ENCODE data around the gene A2M. TPM values are rescaled to one million over a fixed set of nuclear protein-coding genes. Genes with fewer than 3 reads are reported as not detected.

A2M gene
- not detected in 2 replicates for total RNA-seq

GRCh38 chr12:9115731-9116559 is at the start of gene A2M:
Gene A2M (minus strand): TSS chr12:9115919. CDS start chr12:9115849, 70 bp downstream.
- DNase-seq = no peak
- TF ChIP-seq, protein P1, sequence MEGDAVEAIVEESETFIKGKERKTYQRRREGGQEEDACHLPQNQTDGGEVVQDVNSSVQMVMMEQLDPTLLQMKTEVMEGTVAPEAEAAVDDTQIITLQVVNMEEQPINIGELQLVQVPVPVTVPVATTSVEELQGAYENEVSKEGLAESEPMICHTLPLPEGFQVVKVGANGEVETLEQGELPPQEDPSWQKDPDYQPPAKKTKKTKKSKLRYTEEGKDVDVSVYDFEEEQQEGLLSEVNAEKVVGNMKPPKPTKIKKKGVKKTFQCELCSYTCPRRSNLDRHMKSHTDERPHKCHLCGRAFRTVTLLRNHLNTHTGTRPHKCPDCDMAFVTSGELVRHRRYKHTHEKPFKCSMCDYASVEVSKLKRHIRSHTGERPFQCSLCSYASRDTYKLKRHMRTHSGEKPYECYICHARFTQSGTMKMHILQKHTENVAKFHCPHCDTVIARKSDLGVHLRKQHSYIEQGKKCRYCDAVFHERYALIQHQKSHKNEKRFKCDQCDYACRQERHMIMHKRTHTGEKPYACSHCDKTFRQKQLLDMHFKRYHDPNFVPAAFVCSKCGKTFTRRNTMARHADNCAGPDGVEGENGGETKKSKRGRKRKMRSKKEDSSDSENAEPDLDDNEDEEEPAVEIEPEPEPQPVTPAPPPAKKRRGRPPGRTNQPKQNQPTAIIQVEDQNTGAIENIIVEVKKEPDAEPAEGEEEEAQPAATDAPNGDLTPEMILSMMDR (IDR thresholded peaks at IDR 0.05) = no peak
- Mint-ChIP-seq H3K4me3 (no peak within 1 kb of the TSS), H3K36me3 (ENCODE audit: low read depth) (no peaks in the 10 kb centered on the region), H3K27me3 (peaks cover 1% of the 10 kb centered on the region), H3K9me3 (no peaks in the 10 kb centered on the region), H3K27ac (no peak within 1 kb of the TSS), H3K4me1 (peaks cover 15% of the 10 kb centered on the region)
- intact Hi-C loops (cut with micrococcal nuclease) = no loop called here
- ChIA-PET CTCF (no interaction called here), POLR2A (no interaction called here)
- no peak for ATAC-seq (ENCODE audit: low read depth)

GRCh38 chr12:9163392-9163791 is 47.7 kb upstream of the A2M start:
- intact Hi-C loops (cut with micrococcal nuclease) = no loop called here
- ChIA-PET CTCF (no interaction called here), POLR2A (no interaction called here)
- H3K4me1 Mint-ChIP-seq = no peaks in the 10 kb centered on the region
- no peak overlapping the region for H3K27ac Mint-ChIP-seq
- DNase-seq (no peak), ATAC-seq (ENCODE audit: low read depth) (no peak)
- H3K9me3 Mint-ChIP-seq = no peaks in the 10 kb centered on the region
- no peaks in the 10 kb centered on the region for H3K36me3 Mint-ChIP-seq (ENCODE audit: low read depth)
- H3K4me3 Mint-ChIP-seq = no peak overlapping the region
- TF ChIP-seq, protein P1 (IDR thresholded peaks at IDR 0.05) = no peak
- H3K27me3 Mint-ChIP-seq = peaks cover 17% of the 10 kb centered on the region

GRCh38 chr12:9156119-9156518 is 40.4 kb upstream of the A2M start:
- no peak overlapping the region for H3K27ac Mint-ChIP-seq
- H3K4me3 Mint-ChIP-seq = no peak overlapping the region
- intact Hi-C loops (cut with micrococcal nuclease) = no loop called here
- POLR2A ChIA-PET = no interaction called here
- H3K27me3 Mint-ChIP-seq = peaks cover 11% of the 10 kb centered on the region
- no peaks in the 10 kb centered on the region for H3K4me1 Mint-ChIP-seq
- no peaks in the 10 kb centered on the region for H3K9me3 Mint-ChIP-seq
- TF ChIP-seq, protein P1 (IDR thresholded peaks at IDR 0.05) = no peak
- CTCF ChIA-PET = no interaction called here
- ATAC-seq (ENCODE audit: low read depth) (no peak), DNase-seq (no peak)
- H3K36me3 Mint-ChIP-seq (ENCODE audit: low read depth) = no peaks in the 10 kb centered on the region

- H3K9me3 Mint-ChIP-seq = peaks cover 15% of the 10 kb centered on the region
- no peak overlapping the region for H3K27ac Mint-ChIP-seq
- ATAC-seq (ENCODE audit: low read depth) (no peak), DNase-seq (no peak)
- no peak overlapping the region for H3K4me3 Mint-ChIP-seq
- intact Hi-C loops (cut with micrococcal nuclease) = no loop called here
- TF ChIP-seq, protein P1 (IDR thresholded peaks at IDR 0.05) = no peak
- ChIA-PET POLR2A (no interaction called here), CTCF (no interaction called here)
- H3K36me3 Mint-ChIP-seq (ENCODE audit: low read depth) = no peaks in the 10 kb centered on the region
- H3K4me1 Mint-ChIP-seq = no peaks in the 10 kb centered on the region
- H3K27me3 Mint-ChIP-seq = peaks cover 15% of the 10 kb centered on the region
Observed at GRCh38 chr12:9149372-9149771, 33.7 kb upstream of the A2M start.

- Mint-ChIP-seq H3K4me1 (no peaks in the 10 kb centered on the region), H3K27me3 (peaks cover 19% of the 10 kb centered on the region), H3K4me3 (no peak overlapping the region), H3K9me3 (peaks cover 18% of the 10 kb centered on the region), H3K27ac (no peak overlapping the region), H3K36me3 (ENCODE audit: low read depth) (no peaks in the 10 kb centered on the region)
- DNase-seq = no peak
- ChIA-PET CTCF (no interaction called here), POLR2A (no interaction called here)
- TF ChIP-seq, protein P1 (IDR thresholded peaks at IDR 0.05) = no peak
- intact Hi-C loops (cut with micrococcal nuclease) = no loop called here
- no peak for ATAC-seq (ENCODE audit: low read depth)
Observed at GRCh38 chr12:9148926-9149325, 33.2 kb upstream of the A2M start.

All from activated B cell treated with CpG ODN at 0.5 μM for 24 hours (primary cell).